GM21360 (cell line): ENCODE data around the gene CHAT.

Experiments used
- ATAC-seq: cut with Tn5 transposase; IDR thresholded peaks from one replicate; pipeline ENCODE4 v1.9.1; 2021; ENCODE audit warnings: mild to moderate bottlenecking, moderate library complexity; ENCODE audit not compliant: unreplicated experiment

CHAT gene

GRCh38 chr10:49651039-49651835, 37.4 kb downstream of the CHAT start:
- no peak for ATAC-seq

- no peak for ATAC-seq
These were observed 38.1 kb downstream of the CHAT start for GRCh38 chr10:49651917-49652316.

- no peak for ATAC-seq
These were observed 38.8 kb downstream of the CHAT start for GRCh38 chr10:49652421-49653272.

GRCh38 chr10:49653273-49653929, 39.6 kb downstream of the CHAT start:
- ATAC-seq = no peak

GRCh38 chr10:49654036-49654693, 40.3 kb downstream of the CHAT start:
- ATAC-seq = no peak

- no peak for ATAC-seq
These were observed 41.3 kb downstream of the CHAT start for GRCh38 chr10:49655099-49655498.

GRCh38 chr10:49656845-49657493, 43.1 kb downstream of the CHAT start:
- ATAC-seq = no peak

- ATAC-seq = no peak
These were observed 43.8 kb downstream of the CHAT start for GRCh38 chr10:49657606-49658005.

GRCh38 chr10:49661140-49661856, 47.5 kb downstream of the CHAT start:
- no peak for ATAC-seq

GRCh38 chr10:49662169-49662830, 48.5 kb downstream of the CHAT start:
- ATAC-seq = no peak

GRCh38 chr10:49663596-49663995, 49.8 kb downstream of the CHAT start:
- ATAC-seq = no peak

- no peak for ATAC-seq
These were observed 50.4 kb downstream of the CHAT start for GRCh38 chr10:49664006-49664841.

GRCh38 chr10:49664842-49665355, 51.1 kb downstream of the CHAT start:
- no peak for ATAC-seq

GRCh38 chr10:49666054-49666615, 52.3 kb downstream of the CHAT start:
- ATAC-seq = no peak

- ATAC-seq = no peak
These were observed 52.8 kb downstream of the CHAT start for GRCh38 chr10:49666685-49667084.

GRCh38 chr10:49667991-49668390, 54.2 kb downstream of the CHAT start:
- ATAC-seq = no peak

- no peak for ATAC-seq
These were observed 54.8 kb downstream of the CHAT start for GRCh38 chr10:49668684-49669083.
